Uterine smooth muscle cell (primary cell): ENCODE data around the gene ATF7. TPM values are rescaled to one million over a fixed set of nuclear protein-coding genes. Genes with fewer than 3 reads are reported as not detected.

Experiments used
- total RNA-seq: library from RNA; depleted of rRNA; stranded (reverse); fragments of >200 nt; gene quantifications from 2 replicates; pipeline ENCODE4 v1.2.3, GENCODE V29; 2014

ATF7 gene
- total RNA-seq: 8.2 and 13.4 TPM in 2 replicates

DNA sequence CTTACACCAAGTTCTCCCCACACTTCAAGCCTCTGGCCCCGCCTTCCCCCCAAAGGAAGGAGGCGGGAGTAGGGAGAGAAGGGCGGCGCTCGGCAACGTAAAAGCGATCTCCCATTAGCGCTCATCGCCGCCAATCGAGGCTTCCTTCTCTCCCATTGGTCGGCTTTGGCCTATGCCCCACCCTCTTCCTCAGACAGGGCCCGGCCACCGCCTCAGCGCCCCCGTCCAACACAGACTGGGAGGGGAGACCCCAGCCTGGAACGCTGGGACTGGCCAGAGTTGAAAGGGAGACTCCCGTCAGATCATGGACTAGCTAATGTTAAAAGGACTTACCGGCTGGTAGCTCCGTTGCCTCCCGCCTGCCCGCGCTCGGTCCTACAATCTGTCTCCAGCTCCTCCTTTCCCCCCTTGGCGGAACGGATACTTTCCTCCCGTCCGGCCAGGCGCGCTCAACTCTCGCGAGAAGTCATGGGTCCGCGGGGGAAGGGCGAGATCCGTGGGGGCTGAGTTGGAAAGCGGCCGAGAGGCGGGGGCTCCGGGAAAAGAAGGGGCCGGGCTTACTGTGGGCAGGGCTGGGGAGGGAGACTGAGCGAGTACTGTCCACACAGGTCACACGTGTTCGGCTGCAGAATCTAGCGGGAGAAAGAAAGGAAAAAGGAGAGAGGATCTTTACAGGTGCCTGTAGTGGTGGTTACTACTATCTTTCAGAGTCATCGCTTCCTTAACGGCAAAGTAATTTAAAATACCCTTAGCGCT lies at the start of gene ATF7:
Gene ATF7, minus strand, starts transcription at position 437 of the 756 bp plus-strand sequence. CDS start 25,382 bp downstream, outside the sequence.

DNA sequence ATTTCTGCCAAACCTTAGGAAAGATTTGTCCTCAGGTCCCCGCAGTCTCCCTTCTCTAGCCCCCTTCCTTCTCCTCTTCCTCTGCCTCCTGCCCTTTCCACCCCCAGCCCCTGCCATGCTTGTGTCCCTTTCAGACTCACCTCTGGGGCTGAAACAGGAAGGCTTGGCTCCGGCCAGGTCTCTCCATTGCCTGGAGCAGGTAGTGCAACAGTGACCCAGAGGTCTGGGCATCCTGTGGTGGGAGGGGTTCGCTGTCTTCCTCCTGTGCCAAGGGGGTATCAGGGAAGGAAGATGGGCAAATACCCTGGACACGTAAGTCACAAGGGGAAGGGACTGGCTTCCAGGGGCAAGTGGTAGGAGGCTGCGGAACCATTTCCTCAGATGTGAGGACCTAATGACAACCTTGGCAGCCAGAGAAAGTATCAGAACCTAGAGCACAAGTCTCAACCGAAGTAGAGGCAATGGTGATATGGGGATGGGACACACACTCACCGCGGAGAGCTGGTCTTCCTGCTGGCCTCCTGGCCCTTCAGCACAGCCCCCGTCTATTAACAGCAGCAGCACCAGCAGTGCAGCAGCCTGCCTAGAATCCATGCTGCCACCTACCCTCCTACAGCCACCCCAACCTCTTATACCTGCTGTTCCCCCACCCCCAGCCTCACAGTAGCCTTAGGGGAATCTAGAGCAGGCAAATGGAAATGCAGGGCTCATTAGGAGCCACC lies 119.1 kb downstream of the ATF7 start, which contains the start of gene NPFF:
Gene NPFF, minus strand, starts transcription at position 604 of the 722 bp plus-strand sequence. Its CDS starts 10 bp downstream, at position 594.

DNA sequence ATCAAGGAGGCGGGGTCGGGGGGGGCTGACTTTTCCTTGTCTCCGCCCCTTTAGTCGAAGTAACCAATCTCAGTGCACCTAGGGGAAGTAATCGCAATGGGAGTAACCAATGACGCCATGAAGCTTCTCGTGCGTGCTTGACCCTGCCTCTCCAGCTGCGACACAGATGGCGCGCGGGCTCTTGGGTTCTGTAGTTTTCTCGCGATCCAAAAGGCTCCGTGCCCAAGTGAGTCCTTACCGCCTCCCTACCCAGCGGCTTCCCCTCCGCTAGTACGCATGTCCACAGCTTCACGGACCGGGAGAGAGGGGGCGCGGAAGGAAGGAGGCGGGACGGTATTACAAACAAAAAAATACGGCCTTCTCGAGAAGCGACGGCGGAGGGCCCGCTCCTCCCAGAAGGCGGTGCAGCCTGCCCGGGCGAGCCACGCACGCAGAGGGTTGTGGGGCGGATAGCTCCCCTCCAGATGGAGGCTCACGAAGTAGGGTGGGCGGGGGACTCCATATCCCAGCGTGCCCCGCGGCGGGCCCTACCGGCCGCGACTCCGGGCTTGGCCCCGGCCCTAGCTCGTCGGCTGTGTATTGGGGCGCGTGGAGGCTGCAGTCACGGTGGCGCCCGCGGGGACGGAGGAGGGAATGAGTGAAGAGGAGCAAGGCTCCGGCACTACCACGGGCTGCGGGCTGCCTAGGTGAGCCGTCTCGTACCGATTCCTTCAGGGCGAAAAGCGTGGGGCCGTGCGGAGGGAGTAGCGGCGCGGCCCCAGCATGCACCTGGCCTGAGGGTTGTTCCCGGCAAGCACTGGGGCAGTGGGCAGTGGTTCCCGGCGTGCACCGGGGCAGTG lies 125.2 kb downstream of the ATF7 start, which contains the start of gene TARBP2:
Gene TARBP2, plus strand, starts transcription at position 508 of the 839 bp plus-strand sequence. Its CDS starts 126 bp downstream, at position 634.

DNA sequence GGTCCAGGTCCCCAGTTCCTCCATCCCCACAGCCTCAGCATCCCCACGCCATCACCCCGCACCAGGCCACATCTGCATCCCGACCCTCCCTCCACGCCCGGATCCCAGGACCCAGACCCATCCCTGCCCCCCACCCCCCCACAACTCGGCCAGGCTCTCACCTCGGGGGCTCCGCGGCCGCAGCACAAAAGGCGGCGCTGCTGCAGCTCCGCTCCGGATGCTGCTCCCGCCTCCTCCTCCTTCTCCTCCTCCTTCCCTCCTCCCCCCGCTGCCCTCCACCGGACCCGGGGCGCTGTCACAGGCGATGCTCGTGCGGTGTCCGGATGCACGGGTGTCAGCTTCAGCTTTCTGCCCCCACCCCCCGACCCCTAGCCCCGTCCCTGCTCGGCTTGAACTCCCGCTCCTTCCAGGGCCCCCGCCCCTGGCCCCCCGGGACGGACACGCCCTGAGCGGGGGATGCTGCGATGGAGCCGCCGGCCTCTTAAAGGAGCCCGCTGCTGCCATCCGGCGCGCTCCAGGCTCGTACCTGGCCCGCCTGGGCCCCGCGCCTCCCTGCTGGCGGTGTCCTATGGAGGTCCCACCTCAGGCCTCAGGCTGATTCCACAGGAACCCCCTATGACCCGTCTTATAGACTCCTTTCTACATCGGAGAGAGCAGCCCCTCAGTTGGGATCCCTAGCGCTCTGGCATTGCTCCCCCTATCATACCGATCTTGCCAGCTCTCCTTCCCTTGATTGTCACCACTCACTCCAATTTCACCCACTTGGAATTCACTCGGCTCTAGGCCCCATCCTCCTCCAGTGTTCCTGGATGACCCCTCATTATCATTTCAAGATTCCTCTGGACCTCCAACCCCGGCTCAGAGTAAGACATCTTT lies 126.7 kb downstream of the ATF7 start, which contains the start of gene MAP3K12:
Gene MAP3K12, minus strand, starts transcription at position 193 of the 876 bp plus-strand sequence. CDS start 12,067 bp downstream, outside the sequence.

Other genes with a start within 250 kb of the ATF7 start
- 25.9 and 34.1 TPM in 2 replicates for gene SP1, start 246.2 kb downstream of the ATF7 start, total RNA-seq
- not detected in 2 replicates for gene AMHR2, start 202.5 kb downstream of the ATF7 start, total RNA-seq
- gene PRR13, start 184.6 kb downstream of the ATF7 start, total RNA-seq: 25.2 and 26.2 TPM in 2 replicates
- 229 and 290 TPM in 2 replicates for gene PCBP2, start 174.3 kb downstream of the ATF7 start, total RNA-seq
- 27.3 and 42.9 TPM in 2 replicates for gene MAP3K12, start 126.9 kb downstream of the ATF7 start, total RNA-seq
- gene TARBP2, start 125.1 kb downstream of the ATF7 start, total RNA-seq: 46.6 and 60.2 TPM in 2 replicates
- gene NPFF, start 118.9 kb downstream of the ATF7 start, total RNA-seq: not detected in 2 replicates
- gene ATP5MC2, start 49.7 kb upstream of the ATF7 start, total RNA-seq: 91.0 and 131 TPM in 2 replicates
- gene CALCOCO1, start 101.1 kb upstream of the ATF7 start, total RNA-seq: 62.5 and 105 TPM in 2 replicates
- 0.75 TPM in 1 of 2 replicates, not detected in the other for gene CISTR, start 125.6 kb upstream of the ATF7 start, total RNA-seq